Fibroblast of skin of right biceps (primary cell): Measurements from ENCODE around the gene VWA5B1.

Experiments used
- DNase-seq: peaks from one replicate; pipeline ENCODE4 v3.0.0-alpha.2; 2013

Gene VWA5B1

DNA sequence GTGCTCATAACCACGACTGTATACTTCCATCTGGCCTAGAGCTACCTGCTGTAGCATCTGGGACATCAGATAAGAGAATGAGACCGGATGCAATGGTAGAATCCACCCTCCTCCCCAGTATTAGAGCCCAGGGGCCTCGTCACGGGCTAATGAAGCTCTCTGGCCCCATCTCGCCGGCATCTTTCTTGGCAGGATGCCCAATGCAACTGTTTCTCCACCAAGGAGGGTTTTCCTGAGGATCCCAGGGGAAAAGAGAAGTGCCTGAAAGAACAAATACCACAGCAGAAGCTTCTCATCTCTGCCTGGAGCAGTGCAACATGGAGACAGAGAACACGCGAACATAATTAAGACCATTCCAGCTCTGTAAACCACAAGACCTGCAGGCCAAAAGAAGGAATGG lies 80.0 kb downstream of the VWA5B1 start:
- peak; percentile 45 for DNase-seq

- peak; percentile 22 for DNase-seq
These were observed 80.7 kb downstream of the VWA5B1 start for GRCh38 chr1:20371411-20371810.

- DNase-seq: no peak
These were observed 81.2 kb downstream of the VWA5B1 start for GRCh38 chr1:20371883-20372282.

DNA sequence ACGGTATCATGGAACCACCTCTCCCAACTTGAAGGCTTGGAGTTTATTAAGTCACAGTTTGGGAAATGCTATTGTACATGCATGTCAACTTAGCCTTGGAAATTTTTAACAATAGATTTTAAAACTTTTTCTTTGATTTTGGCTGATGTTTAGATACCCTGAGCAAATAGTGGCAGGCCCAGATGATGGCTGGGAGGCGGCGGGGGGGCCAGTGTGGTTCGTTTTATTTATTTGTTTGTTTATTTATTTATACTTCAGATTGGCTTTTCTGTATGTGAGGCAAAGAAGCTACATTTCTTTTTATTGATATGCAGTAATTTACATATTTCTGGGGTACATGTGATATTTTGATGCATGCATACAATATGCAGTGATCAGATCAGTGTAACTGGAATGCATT lies 82.0 kb downstream of the VWA5B1 start:
- DNase-seq: no peak

DNA sequence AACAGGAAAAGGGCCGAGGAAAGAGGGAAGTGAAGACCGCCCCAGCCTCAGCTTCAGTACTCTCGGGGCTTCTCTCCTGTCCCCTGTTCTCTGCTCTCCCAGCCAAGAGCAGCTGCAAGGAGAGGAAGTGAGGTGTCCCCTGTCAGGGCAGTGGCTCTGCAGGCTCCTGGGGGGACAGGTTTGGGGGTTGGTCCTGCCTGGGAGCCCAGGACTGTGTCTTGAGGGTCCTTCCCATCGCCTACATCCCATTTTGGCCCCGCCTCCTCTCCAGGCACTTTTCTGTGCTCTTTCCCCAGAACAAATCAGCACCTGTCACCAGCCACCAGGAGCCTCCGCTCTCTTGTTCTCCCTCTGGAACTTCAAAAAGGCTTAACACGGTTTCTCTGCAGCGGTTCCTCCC lies 82.6 kb downstream of the VWA5B1 start:
- DNase-seq: no peak

- no peak for DNase-seq
These were observed 83.1 kb downstream of the VWA5B1 start for GRCh38 chr1:20373764-20374163.

GRCh38 chr1:20375563-20375962 lies 84.9 kb downstream of the VWA5B1 start:
- peak; percentile 45 for DNase-seq

DNA sequence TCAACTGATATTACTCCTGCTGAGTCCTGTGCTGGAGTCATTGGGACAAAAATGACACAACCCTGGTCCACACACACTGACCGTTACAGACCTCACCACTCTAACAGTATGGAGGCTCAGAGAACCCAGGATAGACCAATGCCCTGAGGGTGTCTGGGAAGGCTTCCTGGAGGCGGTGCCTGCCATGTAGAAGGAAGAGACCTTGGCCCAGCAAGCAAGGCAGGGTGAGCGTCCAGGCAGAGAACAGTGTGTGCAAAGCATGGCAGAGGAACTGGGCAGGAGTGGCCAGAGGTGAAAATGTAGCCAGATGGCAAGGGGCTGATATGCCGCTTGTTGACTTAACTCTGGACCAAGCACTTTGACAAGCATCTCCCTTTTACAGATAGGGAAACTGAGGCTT lies 85.5 kb downstream of the VWA5B1 start:
- DNase-seq: no peak

- peak; percentile 38 for DNase-seq
These were observed 86.3 kb downstream of the VWA5B1 start for GRCh38 chr1:20376880-20377494.

DNA sequence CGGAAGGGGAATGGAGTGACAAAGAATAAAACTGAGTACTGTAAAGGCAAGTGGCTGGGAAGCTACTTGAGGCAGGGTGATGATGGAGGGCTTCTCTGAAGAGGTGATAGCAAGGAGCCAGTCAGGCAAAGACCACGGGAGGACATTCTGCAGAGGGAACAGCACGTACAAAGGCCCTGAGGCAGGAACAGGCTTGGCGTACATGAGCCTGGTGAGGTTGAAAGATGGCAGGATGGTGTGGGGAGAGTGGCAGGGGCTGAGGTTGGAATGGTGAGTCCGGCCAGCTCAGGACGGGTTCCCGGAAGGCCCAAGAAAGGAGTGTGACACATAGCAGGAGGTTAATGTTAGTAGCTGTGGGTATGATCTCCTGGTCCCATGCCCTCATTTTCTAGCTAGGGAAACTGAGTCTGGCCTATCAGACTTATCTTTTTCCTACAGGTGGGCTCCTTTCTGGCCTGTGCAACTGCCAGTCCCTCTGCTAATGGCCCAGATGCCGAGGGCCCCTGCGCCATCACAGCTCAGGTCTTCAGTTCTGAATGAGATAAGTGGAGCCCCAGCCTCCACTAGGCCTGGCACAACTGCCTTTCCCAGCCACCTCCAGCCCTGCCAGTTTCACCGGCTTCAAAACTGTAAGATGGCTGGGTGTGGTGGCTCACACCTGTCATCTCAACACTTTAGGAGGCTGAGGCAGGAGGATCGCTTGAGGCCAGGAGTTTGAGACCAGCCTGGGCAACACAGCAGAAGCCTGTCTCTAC lies 87.0 kb downstream of the VWA5B1 start:
- no peak for DNase-seq

DNA sequence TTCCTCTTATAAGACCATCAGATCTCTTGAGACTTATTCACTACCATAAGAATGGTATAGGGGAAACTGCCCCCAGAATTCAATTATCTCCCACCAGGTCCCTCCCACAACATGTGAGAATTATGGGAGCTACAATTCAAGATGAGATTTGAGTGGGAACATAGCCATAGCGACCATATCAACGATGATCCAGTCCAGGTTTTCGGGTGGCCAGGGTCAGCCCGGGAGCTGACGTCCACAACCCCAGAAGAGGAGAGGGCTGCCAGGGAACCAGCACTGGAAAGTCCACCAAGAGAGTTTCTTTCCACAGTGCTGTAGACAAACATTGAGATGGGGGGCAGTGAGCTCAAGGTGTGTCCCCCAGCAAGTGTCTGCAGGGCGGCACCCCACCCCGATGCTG lies 88.4 kb downstream of the VWA5B1 start:
- DNase-seq: no peak

GRCh38 chr1:20380175-20380574 lies 89.5 kb downstream of the VWA5B1 start:
- no peak for DNase-seq

DNA sequence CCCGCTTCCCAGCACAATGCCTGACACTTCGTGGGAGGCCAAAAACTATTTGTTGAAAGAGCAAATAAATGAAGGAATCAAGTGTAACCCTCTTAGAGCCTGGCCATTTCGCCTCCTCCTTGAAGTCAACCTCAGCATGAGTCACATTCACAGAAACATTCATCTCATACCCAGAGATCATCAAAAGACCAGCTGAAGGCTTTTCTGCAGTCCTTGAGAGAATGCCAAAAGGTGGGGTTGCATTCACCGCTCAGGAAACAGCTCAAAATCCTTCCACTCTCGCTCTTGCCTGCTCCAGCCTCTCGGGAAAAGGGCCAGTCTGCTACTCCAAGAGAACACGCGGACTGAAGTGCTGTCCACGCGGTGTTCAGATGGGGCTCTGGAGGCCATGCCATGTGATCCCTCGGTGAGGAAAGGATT lies 90.0 kb downstream of the VWA5B1 start:
- DNase-seq: peak; percentile 96

GRCh38 chr1:20381045-20381641 lies 90.5 kb downstream of the VWA5B1 start:
- no peak for DNase-seq

DNA sequence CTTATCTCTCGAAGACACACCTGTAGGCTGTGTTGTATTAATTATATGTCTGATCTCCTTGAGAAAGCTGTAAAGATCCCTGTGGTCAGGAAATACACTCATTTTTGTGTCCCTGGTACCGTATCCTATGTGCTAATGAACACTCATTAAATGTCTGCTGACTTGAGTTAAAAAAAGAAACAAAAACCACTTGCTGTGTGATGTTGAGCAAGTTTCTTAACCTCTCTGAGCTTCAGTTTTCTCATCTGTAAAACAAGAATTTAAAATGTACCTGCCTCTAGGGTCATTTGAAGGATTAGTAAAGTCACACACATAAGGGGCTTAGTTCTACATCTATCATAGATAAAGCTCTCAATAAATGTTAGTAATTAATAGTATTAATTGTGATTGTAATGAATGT lies 91.3 kb downstream of the VWA5B1 start:
- no peak for DNase-seq

DNA sequence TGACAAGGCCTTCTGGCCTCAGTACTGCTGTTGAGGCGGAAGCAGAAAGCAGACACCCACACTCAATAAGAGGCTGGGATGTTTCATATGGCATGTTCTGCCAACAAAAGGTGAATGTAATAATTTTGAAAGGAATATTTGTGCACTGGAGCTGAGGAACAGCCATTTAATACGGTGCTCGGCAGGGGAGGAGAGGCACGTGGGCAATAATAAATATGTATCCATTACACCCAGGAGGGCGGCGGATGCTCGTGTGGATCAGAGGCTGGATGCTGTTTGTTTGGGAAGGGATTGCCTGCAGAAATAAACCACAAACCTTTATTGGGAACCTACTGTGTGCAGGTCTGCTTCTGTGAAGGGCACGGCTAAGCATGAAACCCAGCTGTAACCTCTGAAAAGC lies 92.0 kb downstream of the VWA5B1 start:
- no peak for DNase-seq

DNA sequence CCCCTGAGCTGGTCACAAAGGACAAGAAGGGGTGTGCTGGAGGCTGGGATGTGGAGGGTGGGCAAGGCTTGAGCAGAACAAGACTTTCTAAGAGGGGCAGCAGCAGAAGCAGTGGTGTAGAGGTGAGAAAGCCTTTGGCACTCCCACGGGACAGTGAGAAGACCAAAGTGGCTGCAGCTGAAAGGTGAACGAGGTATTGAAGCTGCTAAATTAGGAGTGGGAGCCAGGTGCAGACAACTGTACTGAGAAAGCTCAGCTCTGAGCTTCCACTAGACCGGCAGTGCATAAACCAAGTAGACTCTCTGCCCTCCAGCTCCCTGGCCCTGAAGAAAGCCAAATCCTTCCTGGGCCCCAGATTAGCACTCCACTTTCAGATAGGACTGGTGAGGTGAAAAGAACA lies 93.0 kb downstream of the VWA5B1 start:
- DNase-seq: no peak

- no peak for DNase-seq
These were observed 95.0 kb downstream of the VWA5B1 start for GRCh38 chr1:20385630-20386029.

DNA sequence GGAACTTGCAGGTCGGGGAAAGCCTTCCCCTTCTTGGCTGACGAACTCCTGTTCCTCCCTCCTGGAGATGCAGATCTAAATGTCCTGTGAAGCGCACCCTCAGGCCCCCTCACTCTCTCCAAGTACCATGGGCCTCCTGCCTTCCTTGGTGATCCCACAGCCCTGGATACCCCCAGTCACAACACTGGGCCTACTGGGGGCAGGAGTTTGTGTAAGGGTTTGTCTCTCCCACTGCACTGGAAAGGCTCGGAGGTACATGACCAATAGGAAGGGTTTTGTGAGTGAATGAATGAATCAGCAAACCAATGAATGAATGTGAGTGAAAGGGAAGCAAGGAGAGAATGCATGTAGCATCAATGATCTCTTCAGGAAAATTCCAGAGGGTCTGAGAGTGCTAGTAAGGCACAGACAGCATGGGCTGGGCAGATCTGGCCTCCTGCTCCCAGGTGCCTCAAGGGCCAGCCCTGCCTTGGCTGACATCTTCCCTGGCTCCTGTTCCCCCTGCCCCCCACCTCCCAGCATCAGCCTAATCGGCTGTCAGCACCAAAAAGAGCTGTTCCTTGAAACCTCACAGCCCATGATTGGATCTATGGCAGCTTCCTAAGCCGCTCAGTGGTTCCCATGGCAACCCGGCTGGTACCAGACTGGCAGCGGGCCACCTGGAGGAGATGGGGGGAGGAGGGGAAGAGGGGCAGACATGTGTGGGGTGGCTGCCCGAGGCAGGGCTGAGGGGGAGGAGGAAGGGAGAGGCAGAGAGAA lies 95.8 kb downstream of the VWA5B1 start:
- no peak for DNase-seq

- no peak for DNase-seq
These were observed 98.9 kb downstream of the VWA5B1 start for GRCh38 chr1:20389571-20389970.

DNA sequence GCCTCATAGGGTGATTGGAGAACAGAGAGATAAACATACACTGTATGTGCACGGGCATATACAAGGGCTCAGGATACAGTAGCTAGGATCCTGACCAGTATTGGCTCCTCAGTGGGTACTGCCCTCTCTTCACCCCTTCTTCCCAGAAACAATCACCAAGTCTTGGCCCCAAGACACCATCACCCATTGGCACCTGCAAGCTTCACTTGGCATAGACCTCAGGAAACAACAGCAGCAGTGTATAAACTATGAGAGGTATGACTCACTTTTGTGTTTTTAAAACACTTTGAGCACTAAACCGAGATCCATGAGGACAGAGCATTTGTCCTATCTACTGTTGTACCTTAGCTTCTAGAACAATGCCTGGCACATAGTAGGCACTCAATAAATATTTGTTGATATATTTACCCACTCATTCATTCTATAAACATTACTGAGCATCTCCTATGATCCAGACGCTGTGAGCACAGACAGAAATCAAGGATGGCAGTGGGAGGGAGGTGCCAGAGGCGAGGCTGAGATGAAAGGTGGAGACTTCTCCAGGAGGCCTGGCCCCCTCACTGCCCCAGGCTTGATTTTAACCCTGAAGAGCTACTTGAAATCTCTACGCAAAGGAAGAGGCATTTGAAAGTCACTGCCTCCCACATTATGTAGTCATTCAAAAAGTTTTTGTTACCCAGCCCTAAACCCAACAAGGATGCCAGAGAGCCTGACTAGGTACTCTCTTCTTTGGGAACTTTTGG lies 100.1 kb downstream of the VWA5B1 start:
- DNase-seq: no peak

DNA sequence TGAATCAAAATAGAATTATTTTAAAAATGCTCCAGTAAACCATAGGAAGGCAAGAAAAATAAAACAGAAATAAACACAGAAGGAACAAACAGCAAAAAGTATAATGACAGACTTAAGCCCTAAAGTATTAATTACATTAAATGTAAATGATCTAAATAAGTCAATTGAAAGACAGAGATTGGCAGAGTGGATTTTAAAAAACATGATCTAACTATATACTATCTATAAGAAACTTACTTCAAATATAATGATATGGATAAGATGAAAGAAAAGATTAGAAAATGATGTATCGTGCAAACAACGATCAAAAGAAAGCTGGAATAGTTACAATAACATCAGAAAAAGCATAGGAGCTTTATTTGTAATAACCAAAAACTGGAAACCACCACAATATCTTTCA lies 104.6 kb downstream of the VWA5B1 start:
- no peak for DNase-seq

- DNase-seq: no peak
These were observed 108.1 kb downstream of the VWA5B1 start for GRCh38 chr1:20398744-20399143.
